K562 treated with DMSO at 1 percent for 48 hours (cell line): ENCODE data around the gene ZBTB47. TPM values are rescaled to one million over a fixed set of nuclear protein-coding genes. Genes with fewer than 3 reads are reported as not detected.

Source experiments
- total RNA-seq: library from RNA; unstranded; fragments of 300-600 nt; gene quantifications from 2 replicates; pipeline ENCODE4 v1.2.3, GENCODE V29; 2022; ENCODE audit warnings: low replicate concordance; ENCODE audit errors: extremely low read depth

The ZBTB47 gene
- not detected in 2 replicates for total RNA-seq

GRCh38 chr3:42653560-42654330 is at the start of gene ZBTB47:
Gene ZBTB47, plus strand, starts transcription at chr3:42653697. Its CDS starts 4,659 bp downstream, at chr3:42658356.

GRCh38 chr3:42685363-42685881 is 31.9 kb downstream of the ZBTB47 start, which contains the start of gene KLHL40:
Gene KLHL40, plus strand, starts transcription at chr3:42685537. Its CDS starts 82 bp downstream, at chr3:42685619.

GRCh38 chr3:42702066-42702951 is 48.8 kb downstream of the ZBTB47 start, which contains the start of gene HHATL:
Gene HHATL, minus strand, starts transcription at chr3:42702798. Its CDS starts 1,972 bp downstream, at chr3:42700826.

Other genes with a start within 250 kb of the ZBTB47 start
- not detected in 2 replicates for gene LYZL4, start 243.1 kb upstream of the ZBTB47 start, total RNA-seq
- gene VIPR1, start 151.1 kb upstream of the ZBTB47 start, total RNA-seq, result not detected in 2 replicates
- not detected in 2 replicates for gene SEC22C, start 71.7 kb upstream of the ZBTB47 start, total RNA-seq
- not detected in 2 replicates for gene SS18L2, start 62.8 kb upstream of the ZBTB47 start, total RNA-seq
- not detected in 2 replicates for gene NKTR, start 53.0 kb upstream of the ZBTB47 start, total RNA-seq
- gene KLHL40, start 31.8 kb downstream of the ZBTB47 start, total RNA-seq, result not detected in 2 replicates
- not detected in 2 replicates for gene HHATL, start 49.1 kb downstream of the ZBTB47 start, total RNA-seq
- not detected in 2 replicates for gene CCDC13, start 119.6 kb downstream of the ZBTB47 start, total RNA-seq
- gene HIGD1A, start 150.8 kb downstream of the ZBTB47 start, total RNA-seq, result not detected in 2 replicates
- not detected in 2 replicates for gene ACKR2, start 155.7 kb downstream of the ZBTB47 start, total RNA-seq
- gene CYP8B1, start 222.2 kb downstream of the ZBTB47 start, total RNA-seq, result not detected in 2 replicates